Epithelial cell of esophagus (primary cell): ENCODE results near the gene AXDND1.

Experiments used
- DNase-seq: peaks from one replicate; pipeline ENCODE4 v3.0.0; 2010; ENCODE audit warnings: low read depth
- H3K4me3 ChIP-seq: 2 replicates; pipeline ENCODE4 v1.5.1; 2011; ENCODE audit warnings: mild to moderate bottlenecking, low read length, control low read depth
- TF ChIP-seq, protein P1 (sequence below): IDR thresholded peaks from 2 replicates; pipeline ENCODE4 v1.5.1; 2011; ENCODE audit warnings: low read depth, mild to moderate bottlenecking, low read length, control low read depth, inconsistent platforms; ENCODE audit not compliant: insufficient read depth; ENCODE audit errors: missing control alignments

AXDND1 gene

DNA sequence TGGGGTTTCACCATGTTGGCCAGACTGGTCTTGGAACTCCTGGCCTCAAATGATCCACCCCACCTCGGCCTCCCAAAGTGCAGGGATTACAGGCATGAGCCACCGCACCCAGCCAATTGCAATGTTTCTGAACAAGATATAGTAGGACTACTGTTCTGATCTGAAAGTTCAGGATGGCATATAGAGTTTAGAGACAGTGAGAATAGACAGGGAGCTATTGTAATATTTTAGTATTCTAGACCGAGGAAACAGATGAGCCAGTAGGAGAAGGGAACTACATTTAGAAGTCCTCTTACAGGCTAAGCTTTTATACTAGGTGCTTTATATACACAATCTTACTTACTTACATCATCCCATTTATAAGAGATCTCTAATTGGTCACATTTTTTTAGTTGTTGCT is 39.0 kb upstream of the AXDND1 start:
- no peak overlapping the region for H3K4me3 ChIP-seq
- TF ChIP-seq, protein P1, sequence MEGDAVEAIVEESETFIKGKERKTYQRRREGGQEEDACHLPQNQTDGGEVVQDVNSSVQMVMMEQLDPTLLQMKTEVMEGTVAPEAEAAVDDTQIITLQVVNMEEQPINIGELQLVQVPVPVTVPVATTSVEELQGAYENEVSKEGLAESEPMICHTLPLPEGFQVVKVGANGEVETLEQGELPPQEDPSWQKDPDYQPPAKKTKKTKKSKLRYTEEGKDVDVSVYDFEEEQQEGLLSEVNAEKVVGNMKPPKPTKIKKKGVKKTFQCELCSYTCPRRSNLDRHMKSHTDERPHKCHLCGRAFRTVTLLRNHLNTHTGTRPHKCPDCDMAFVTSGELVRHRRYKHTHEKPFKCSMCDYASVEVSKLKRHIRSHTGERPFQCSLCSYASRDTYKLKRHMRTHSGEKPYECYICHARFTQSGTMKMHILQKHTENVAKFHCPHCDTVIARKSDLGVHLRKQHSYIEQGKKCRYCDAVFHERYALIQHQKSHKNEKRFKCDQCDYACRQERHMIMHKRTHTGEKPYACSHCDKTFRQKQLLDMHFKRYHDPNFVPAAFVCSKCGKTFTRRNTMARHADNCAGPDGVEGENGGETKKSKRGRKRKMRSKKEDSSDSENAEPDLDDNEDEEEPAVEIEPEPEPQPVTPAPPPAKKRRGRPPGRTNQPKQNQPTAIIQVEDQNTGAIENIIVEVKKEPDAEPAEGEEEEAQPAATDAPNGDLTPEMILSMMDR = no peak
- DNase-seq = no peak

GRCh38 chr1:179327196-179327595 is 38.6 kb upstream of the AXDND1 start:
- H3K4me3 ChIP-seq = no peak overlapping the region
- TF ChIP-seq, protein P1 = no peak
- DNase-seq = no peak

GRCh38 chr1:179327679-179328078 is 38.1 kb upstream of the AXDND1 start:
- no peak overlapping the region for H3K4me3 ChIP-seq
- TF ChIP-seq, protein P1 = no peak
- DNase-seq = no peak

GRCh38 chr1:179329862-179330261 is 35.9 kb upstream of the AXDND1 start:
- no peak for DNase-seq
- TF ChIP-seq, protein P1 = no peak
- no peak overlapping the region for H3K4me3 ChIP-seq

- TF ChIP-seq, protein P1 = no peak
- H3K4me3 ChIP-seq = no peak overlapping the region
- no peak for DNase-seq
These were observed 31.3 kb upstream of the AXDND1 start for GRCh38 chr1:179334440-179334839.

DNA sequence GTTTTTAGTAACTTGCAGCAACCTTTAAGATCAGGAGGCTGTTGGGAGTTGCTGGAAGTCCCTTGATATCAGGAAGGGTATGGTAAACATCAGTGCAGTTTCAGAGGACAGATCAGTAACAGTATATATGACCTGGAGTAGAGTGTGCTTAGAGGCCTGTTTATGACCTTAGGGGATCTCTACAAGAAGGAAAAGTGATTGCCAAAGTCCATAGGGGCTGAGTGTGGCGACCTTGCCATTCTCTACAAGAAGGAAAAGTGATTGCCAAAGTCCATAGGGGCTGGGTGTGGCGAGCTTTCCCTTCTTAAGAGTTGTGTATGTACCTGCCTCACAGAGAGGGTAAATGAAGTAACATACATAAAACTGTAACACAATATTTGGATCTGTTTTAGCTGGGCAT is 28.5 kb upstream of the AXDND1 start:
- TF ChIP-seq, protein P1 = no peak
- no peak overlapping the region for H3K4me3 ChIP-seq
- no peak for DNase-seq

- TF ChIP-seq, protein P1 = no peak
These were observed 27.7 kb upstream of the AXDND1 start for GRCh38 chr1:179337942-179338560.

More at GRCh38 chr1:179337942-179338560, 27.7 kb upstream of the AXDND1 start:
- peak; percentile 2 for DNase-seq
- H3K4me3 ChIP-seq = no peak overlapping the region
